Measurements from ENCODE around the gene NR4A1.

- TF ChIP-seq YY1 (IDR thresholded peaks at IDR 0.05; ENCODE audit: low read depth, low read length): no peak
- TF ChIP-seq HDAC6 (IDR thresholded peaks at IDR 0.05; ENCODE audit: unreplicated experiment): no peak
- no peak for TF ChIP-seq POLR2AphosphoS5 (IDR thresholded peaks at IDR 0.05; ENCODE audit: low read length)
- no peak for TF ChIP-seq REST (IDR thresholded peaks at IDR 0.05; ENCODE audit: low read depth, low read length)
- TF ChIP-seq MLLT1 (IDR thresholded peaks at IDR 0.05): no peak
- TF ChIP-seq ETV6 (conservative IDR thresholded peaks at IDR 0.05 in 1 of 2, IDR thresholded peaks at IDR 0.05 in 1 of 2; ENCODE audit: borderline replicate concordance in 1 of 2, low read depth in 1 of 2): no peak
- no peak for TF ChIP-seq ATF7 (IDR thresholded peaks at IDR 0.05; ENCODE audit: low read depth)
Measured at GRCh38 chr12:52086944-52087835, 35.9 kb downstream of the NR4A1 start.
